Thymus (tissue), 11 donors: Measurements from ENCODE around the gene PPP1R27. TPM values are rescaled to one million over a fixed set of nuclear protein-coding genes. Genes with fewer than 3 reads are reported as not detected.

Source experiments
- DNase-seq, 9 donors: peaks; one replicate each; pipeline ENCODE4 v3.0.0-alpha.2; 2013; ENCODE audit warnings: low spot score in 9 of 9, low read depth in 6 of 9, missing footprints in 1 of 9
- H3K27ac ChIP-seq, 2 donors: one replicate each; pipeline ENCODE4 v1.5.1; 2013; ENCODE audit warnings: control low read depth in 1 of 2, low read depth in 1 of 2, low read length in 1 of 2, mild to moderate bottlenecking in 1 of 2, moderate library complexity in 1 of 2
- H3K27me3 ChIP-seq, 2 donors: one replicate each; pipeline ENCODE4 v1.5.1; 2013; ENCODE audit warnings: low read length in 1 of 2; ENCODE audit not compliant: control insufficient read depth in 2 of 2, insufficient read depth in 1 of 2
- H3K36me3 ChIP-seq, 2 donors: one replicate each; pipeline ENCODE4 v1.5.1; 2013; ENCODE audit warnings: low read length in 1 of 2, mild to moderate bottlenecking in 1 of 2, moderate library complexity in 1 of 2; ENCODE audit not compliant: control insufficient read depth in 2 of 2, insufficient read depth in 2 of 2
- H3K4me1 ChIP-seq, 2 donors: one replicate each; pipeline ENCODE4 v1.5.1; 2013; ENCODE audit warnings: low read length in 2 of 2; ENCODE audit not compliant: control insufficient read depth in 2 of 2, insufficient read depth in 2 of 2
- H3K4me3 ChIP-seq, 2 donors: one replicate each; pipeline ENCODE4 v1.5.1; 2013; ENCODE audit warnings: low read length in 2 of 2, control low read depth in 1 of 2, mild to moderate bottlenecking in 1 of 2
- H3K9me3 ChIP-seq, 2 donors: one replicate each; pipeline ENCODE4 v1.5.1; 2013; ENCODE audit warnings: low read length in 1 of 2, mild to moderate bottlenecking in 1 of 2; ENCODE audit not compliant: control insufficient read depth in 2 of 2, insufficient read depth in 1 of 2
- WGBS: extraction: QIAGEN DNeasy Blood & Tissue Kit; methylation state at CpG from one replicate; pipeline ENCODE4 v1.1.7; 2013; 5-methylcytosine and 5-hydroxymethylcytosine counted together
- polyA plus RNA-seq: library from polyadenylated mRNA; stranded (reverse); fragments of 200-250 nt; gene quantifications from one replicate; pipeline ENCODE4 v1.2.3, GENCODE V29; 2013
- total RNA-seq: library from RNA; stranded (reverse); fragments of 120-200 nt; gene quantifications from one replicate; pipeline ENCODE4 v1.2.4, GENCODE V29; 2013
- donor health status: healthy.

PPP1R27 gene
- total and polyA plus RNA-seq, 2 donors, result 0.28 to 0.94 TPM

DNA sequence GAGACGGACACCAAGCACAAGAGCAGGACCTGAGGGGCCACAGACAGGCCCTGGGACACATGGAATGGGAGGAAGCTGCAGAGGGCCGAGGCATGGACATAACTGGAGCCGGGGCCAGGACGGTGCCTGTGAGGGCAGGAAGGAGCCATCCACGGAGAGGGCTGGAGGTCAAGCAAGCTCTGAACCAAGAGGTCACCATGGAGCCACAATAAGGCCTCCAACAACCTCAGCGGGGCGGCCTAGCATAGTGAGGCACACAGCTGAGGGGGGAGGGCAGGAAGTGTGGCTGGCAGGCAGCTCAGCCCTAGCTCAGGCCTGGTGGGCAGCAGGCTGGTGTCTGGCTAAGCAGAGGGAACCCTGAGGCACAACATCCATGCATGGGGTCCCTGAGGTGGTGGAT is 6.2 kb downstream of the PPP1R27 start:
- peak overlapping the region in 1 of 2 donors; percentile 33 for H3K27ac ChIP-seq
- no peaks in the 10 kb centered on the region for H3K27me3 ChIP-seq
- H3K4me1 ChIP-seq, result peaks cover 14 to 15% of the 10 kb centered on the region in 2 donors
- WGBS, result 92% methylated on average over 7 of the region's 7 CpGs
- no peak overlapping the region for H3K4me3 ChIP-seq
- H3K9me3 ChIP-seq, result no peaks in the 10 kb centered on the region
- DNase-seq, result no peak
- H3K36me3 ChIP-seq, result peaks cover 10 to 13% of the 10 kb centered on the region in 2 donors

DNA sequence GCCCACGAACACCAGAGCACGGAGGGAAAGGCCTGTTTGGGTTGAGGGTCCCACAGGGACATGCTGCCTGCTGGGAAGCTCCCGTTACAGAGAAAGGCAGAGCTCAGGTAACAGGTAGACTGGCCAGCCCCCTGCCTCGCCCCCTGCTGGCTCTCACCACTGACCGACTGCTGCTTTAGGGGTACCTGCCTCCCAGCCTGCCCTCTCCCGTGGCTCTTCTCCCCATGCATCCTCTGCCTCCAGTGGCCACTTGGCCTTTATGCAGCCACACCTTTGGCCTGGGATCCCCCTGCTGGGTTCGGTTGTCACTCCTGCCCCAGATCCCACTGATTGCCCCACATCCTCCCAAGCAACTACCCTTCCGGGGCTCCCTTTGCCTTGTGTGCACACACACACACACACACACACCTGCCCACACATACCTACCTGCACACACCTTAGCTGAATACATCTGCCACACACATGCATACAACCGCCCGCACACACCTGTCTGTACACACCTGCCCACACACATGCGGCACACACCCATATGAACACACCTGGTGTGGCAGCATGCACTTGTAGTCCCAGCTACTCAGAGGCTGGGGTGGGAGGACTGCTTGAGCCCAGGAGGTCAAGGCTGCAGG is 8.9 kb downstream of the PPP1R27 start:
- Histone ChIP-seq H3K36me3 (peaks cover 26% of the 10 kb centered on the region in 2 donors), H3K4me3 (no peak overlapping the region), H3K27ac (no peak overlapping the region), H3K4me1 (no peaks in the 10 kb centered on the region), H3K27me3 (no peaks in the 10 kb centered on the region), H3K9me3 (no peaks in the 10 kb centered on the region)
- 96% methylated on average over 11 of the region's 11 CpGs for WGBS
- DNase-seq, result no peak

DNA sequence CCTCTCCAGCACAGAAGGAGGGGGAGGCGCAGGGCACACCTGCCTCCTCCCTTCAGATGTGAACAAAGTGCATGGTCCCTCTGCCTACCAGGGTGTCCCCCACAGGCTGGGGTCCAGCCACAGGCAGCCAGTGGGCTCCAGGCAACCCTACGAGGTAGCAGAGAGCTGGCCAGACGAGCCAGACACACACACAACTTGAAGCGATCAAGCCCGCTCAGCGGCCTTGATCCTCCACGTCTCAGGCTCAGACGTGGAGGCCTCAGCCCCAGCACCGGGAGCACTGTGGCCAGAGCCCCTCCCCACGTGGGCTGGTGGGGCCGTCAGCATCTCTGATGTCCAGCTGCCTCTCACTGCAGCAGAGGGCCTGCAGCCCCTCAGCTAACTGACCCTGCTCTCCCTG is 10.3 kb downstream of the PPP1R27 start:
- H3K4me3 ChIP-seq, result no peak overlapping the region
- DNase-seq, result no peak
- H3K27ac ChIP-seq, result no peak overlapping the region
- WGBS, result 97% methylated on average over 11 of the region's 11 CpGs
- H3K4me1 ChIP-seq, result no peaks in the 10 kb centered on the region
- no peaks in the 10 kb centered on the region for H3K9me3 ChIP-seq
- H3K27me3 ChIP-seq, result peaks cover 0 to 3% of the 10 kb centered on the region in 2 donors
- H3K36me3 ChIP-seq, result peaks cover 26% of the 10 kb centered on the region in 2 donors

DNA sequence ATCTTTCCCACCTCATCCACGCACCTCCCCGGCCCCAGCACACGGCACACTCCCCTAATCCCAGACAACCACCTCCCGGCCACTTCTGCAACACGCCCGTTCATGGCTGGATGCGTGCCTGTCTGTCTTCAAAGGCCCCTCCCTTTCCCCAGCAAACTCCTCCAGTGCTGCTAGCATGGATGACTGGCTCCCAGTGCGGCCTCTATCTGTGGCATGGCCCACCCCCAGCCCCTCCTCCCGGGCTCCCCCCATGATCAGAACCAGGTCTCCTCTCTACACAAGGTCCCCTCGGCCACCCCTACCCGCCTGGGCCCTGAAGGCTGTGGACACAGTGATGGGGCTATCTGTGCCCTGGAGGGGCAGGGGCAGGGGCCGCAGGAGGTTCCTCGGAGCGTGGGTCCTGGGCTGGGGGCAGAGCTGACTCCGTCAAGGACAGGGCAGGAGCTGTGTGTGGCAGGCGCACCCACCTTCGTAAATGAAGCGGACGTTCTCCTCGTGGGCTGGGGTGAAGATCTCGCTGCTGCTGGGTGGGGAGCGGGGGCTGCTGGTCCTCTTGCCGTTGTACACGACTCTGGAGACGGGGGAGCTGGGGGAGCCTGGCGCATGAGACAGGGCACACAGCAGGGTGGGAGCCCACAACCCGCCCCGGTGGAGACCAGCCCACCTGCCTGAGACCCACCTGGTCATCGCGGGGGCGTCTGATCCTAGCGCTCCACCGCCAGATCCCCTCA is 10.9 kb downstream of the PPP1R27 start:
- H3K36me3 ChIP-seq, result peaks cover 26% of the 10 kb centered on the region in 2 donors
- whole genome bisulfite sequencing, result 98% methylated on average over 33 of the region's 33 CpGs
- no peak overlapping the region for H3K27ac ChIP-seq
- DNase-seq, result no peak
- peaks cover 0 to 7% of the 10 kb centered on the region in 2 donors for H3K27me3 ChIP-seq
- H3K4me1 ChIP-seq, result no peaks in the 10 kb centered on the region
- no peaks in the 10 kb centered on the region for H3K9me3 ChIP-seq
- H3K4me3 ChIP-seq, result no peak overlapping the region

DNA sequence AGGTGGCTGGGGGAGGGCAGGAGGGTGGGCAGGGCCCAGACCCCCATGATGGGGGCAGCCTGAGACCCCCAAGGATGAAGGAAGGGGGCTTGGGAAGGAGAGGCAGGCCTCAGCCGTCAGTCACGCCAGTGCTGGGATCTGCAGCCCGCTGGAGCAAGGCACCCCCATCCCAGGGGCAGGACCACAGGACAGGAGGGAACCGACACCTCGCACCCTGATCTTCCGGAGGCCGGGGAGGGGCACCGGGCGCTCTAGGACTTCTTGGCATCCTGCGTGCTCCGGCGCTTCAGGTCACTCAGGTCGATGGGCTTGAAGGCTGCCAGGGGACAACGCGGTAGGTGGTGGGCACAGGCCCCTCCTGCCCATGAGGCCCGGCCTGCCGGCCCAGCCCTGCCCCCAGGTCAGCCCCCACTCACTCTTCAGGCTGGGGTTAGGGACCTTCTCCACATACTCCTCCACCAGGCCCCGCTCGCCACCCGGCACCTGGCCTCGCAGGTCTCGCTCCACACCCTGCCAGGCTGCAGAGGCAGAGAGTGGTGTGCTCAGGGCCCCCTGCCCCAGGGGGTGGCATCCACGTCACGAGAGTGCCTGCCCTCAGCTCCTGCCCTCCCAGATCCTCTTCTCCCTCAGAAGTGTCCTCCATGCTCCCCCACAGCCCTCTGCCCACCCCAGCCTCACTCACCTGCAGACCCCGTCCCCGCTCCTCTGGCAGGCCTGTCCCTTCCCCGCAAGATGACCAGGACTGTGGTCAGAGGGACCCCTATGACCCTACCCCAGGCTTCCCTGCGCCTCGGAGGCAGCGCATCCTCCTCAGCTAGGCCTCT is 11.6 kb downstream of the PPP1R27 start:
- Histone ChIP-seq H3K9me3 (no peaks in the 10 kb centered on the region), H3K27ac (no peak overlapping the region), H3K27me3 (peaks cover 0 to 7% of the 10 kb centered on the region in 2 donors), H3K4me3 (no peak overlapping the region), H3K4me1 (no peaks in the 10 kb centered on the region), H3K36me3 (peaks cover 26% of the 10 kb centered on the region in 2 donors)
- no peak for DNase-seq
- 96% methylated on average over 30 of the region's 30 CpGs for WGBS

DNA sequence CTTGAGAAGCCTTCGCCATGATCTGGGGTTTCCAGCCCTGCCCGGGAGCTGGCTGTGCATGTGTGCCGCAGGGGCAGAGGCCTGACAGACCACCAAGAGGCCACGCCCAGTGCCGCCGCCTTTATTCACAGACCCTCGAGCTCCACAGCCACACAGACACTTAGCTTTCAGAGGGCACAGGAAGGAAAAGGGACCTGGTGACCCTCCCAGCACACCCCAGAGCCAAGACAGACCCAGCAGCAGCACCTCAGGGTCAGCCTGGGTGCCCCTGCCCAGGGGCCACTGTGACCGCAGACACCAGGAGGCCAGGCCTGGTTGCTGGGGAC is 12.6 kb downstream of the PPP1R27 start:
- no peak for DNase-seq
- Histone ChIP-seq H3K4me3 (no peak overlapping the region), H3K36me3 (peaks cover 26% of the 10 kb centered on the region in 2 donors), H3K9me3 (no peaks in the 10 kb centered on the region), H3K27me3 (peaks cover 0 to 15% of the 10 kb centered on the region in 2 donors), H3K4me1 (no peaks in the 10 kb centered on the region), H3K27ac (no peak overlapping the region)
- WGBS, result 98% methylated on average over 8 of the region's 8 CpGs

DNA sequence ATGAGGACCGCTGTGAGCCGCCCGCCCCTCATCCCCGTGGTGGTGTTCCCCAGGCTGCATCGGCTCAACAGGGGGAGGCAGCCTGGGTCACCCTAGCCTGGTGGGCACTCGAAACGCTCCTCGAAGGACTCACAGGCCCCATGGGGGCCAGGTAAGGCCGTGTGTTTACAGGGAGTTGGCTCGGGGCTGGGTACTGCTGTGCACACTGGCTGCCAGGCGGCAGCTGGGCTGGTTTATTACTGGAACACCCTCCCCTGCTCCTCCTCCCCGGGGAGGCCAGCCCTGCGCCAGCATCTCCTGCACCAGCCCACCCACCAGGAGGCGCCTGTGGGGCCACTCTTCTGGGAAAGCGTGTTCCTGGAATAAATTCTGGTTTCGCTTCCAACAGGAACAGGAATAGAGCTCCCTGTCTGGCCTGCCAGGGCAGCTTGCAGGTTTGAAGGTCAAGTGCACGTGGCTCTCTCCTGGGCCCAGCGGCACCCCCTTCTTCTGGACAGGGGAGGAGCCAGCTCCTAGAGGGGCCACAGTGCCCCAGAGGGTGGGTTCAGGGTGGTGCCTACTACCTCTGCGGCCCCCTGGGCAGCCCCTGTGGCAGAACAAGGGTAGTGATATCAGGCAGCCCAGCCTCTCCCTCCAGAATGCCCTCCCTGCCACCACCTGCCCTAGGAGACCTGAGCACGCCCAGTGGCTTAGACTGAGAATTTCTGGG is 13.1 kb downstream of the PPP1R27 start:
- Histone ChIP-seq H3K36me3 (peaks cover 26% of the 10 kb centered on the region in 2 donors), H3K9me3 (no peaks in the 10 kb centered on the region), H3K27me3 (peaks cover 0 to 16% of the 10 kb centered on the region in 2 donors), H3K27ac (no peak overlapping the region), H3K4me3 (no peak overlapping the region), H3K4me1 (no peaks in the 10 kb centered on the region)
- peak in 1 of 9 donors; percentile 13 for DNase-seq
- 86% methylated on average over 20 of the region's 20 CpGs for WGBS

DNA sequence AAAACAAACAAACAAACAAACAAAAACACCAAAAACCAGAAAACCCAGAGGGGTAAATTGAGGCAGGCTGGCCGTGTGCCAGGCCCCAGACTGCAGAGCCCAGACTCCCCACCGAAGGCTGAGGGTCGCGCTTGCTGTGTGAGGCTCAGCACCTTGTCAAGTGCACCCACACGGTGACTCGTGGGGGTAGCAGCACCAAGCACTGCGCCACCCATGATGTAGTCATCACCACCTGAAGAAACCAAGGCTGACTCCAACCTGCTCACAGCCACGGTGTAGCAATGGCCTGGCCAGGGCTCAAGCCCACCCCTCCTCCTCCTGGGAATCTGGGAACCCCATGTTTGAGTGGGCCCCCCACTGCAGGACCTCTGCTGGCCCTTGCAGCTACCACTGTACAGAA is 13.7 kb downstream of the PPP1R27 start:
- no peak overlapping the region for H3K27ac ChIP-seq
- peaks cover 25 to 26% of the 10 kb centered on the region in 2 donors for H3K36me3 ChIP-seq
- H3K4me3 ChIP-seq, result no peak overlapping the region
- H3K4me1 ChIP-seq, result no peaks in the 10 kb centered on the region
- no peak for DNase-seq
- WGBS, result 96% methylated on average over 8 of the region's 8 CpGs
- peaks cover 0 to 16% of the 10 kb centered on the region in 2 donors for H3K27me3 ChIP-seq
- H3K9me3 ChIP-seq, result no peaks in the 10 kb centered on the region
